GM12878 (cell line): ENCODE results near the gene KIF23. TPM values are rescaled to one million over a fixed set of nuclear protein-coding genes. Genes with fewer than 3 reads are reported as not detected.

Experiments
- ATAC-seq: fragments of 200-7000 bp; cut with Tn5 transposase; 3 replicates; pipeline ENCODE4 v1.9.1; 2020; ENCODE audit warnings: mild to moderate bottlenecking, moderate library complexity
- BruUV-seq: library from RNA; stranded (reverse); fragments of 400-500 nt; replicated peaks from 2 replicates; lab custom pipeline; 2021; lab: Mats Ljungman, UMichigan
- CTCF ChIA-PET: fragments of 300-600 bp; sonication (Branson Sonifier 250); formaldehyde crosslinking; extraction: SDS; loops from one replicate; lab custom pipeline; 2021; ENCODE audit warnings: inconsistent platforms; lab: Yijun Ruan, JAX
- POLR2A ChIA-PET: fragments of 350-600 bp; formaldehyde crosslinking; extraction: SDS; loops from one replicate; lab custom pipeline; 2021; ENCODE audit warnings: inconsistent platforms; lab: Charles Lee
- RAD21 ChIA-PET: fragments of 300-600 bp; sonication (Branson Sonifier 250); formaldehyde crosslinking; loops from one replicate; lab custom pipeline; 2023; ENCODE audit warnings: antibody characterized with exemption; ENCODE audit not compliant: unreplicated experiment; lab: Charles Lee
- SMC1A ChIA-PET: fragments of 300-600 bp; sonication (Branson Sonifier 250); formaldehyde crosslinking; loops from one replicate; lab custom pipeline; 2023; ENCODE audit not compliant: unreplicated experiment, uncharacterized antibody; lab: Charles Lee
- DNase-seq: peaks from one replicate; pipeline ENCODE4 v3.0.0-alpha.2; 2011; ENCODE audit warnings: low read depth, low spot score
- FAIRE-seq: peaks from 3 replicates; lab custom pipeline; 2011; peaks lifted over from hg19 to GRCh38; lab: Jason Lieb, UNC
- H2AFZ ChIP-seq: 2 replicates; pipeline ENCODE4 v1.6.0; 2011; ENCODE audit warnings: low read depth, low read length, control low read depth; ENCODE audit not compliant: control insufficient read depth
- H3K27ac ChIP-seq: 2 replicates; pipeline ENCODE4 v1.5.1; 2011; ENCODE audit warnings: control low read depth; ENCODE audit not compliant: control insufficient read depth, insufficient read depth
- H3K27me3 ChIP-seq, 2 experiments: replicated peaks in 1 of 2; 2 replicates each; pipeline versions ENCODE4 v1.6.0 to v1.6.1; 2011; ENCODE audit warnings: low read length in 1 of 2; ENCODE audit not compliant: control insufficient read depth in 2 of 2, insufficient read depth in 2 of 2
- H3K36me3 ChIP-seq, 2 experiments: 2 replicates each; pipeline ENCODE4 v1.5.1; 2011; ENCODE audit warnings: low read length in 1 of 2; ENCODE audit not compliant: control insufficient read depth in 2 of 2, insufficient read depth in 2 of 2
- H3K4me1 ChIP-seq: 2 replicates; pipeline ENCODE4 v1.6.1; 2011; ENCODE audit warnings: mild to moderate bottlenecking, low read length, moderate library complexity, mixed read lengths; ENCODE audit not compliant: control insufficient read depth, insufficient read depth
- H3K4me2 ChIP-seq: 2 replicates; pipeline ENCODE4 v1.6.0; 2011; ENCODE audit warnings: control low read depth; ENCODE audit not compliant: control insufficient read depth, insufficient read depth
- H3K4me3 ChIP-seq: fragments of 200-600 bp; sonication (generic); 2 replicates; pipeline ENCODE4 v1.5.1; 2016
- H3K79me2 ChIP-seq: 2 replicates; pipeline ENCODE4 v1.6.0; 2011; ENCODE audit warnings: low read length; ENCODE audit not compliant: control insufficient read depth, insufficient read depth
- H3K9ac ChIP-seq: 2 replicates; pipeline ENCODE4 v1.8.0; 2011; ENCODE audit warnings: low read length, control low read depth, mixed read lengths; ENCODE audit not compliant: control insufficient read depth, insufficient read depth
- H3K9me3 ChIP-seq: replicated peaks from 3 replicates; pipeline ENCODE4 v1.5.1; 2011; ENCODE audit warnings: mild to moderate bottlenecking, low read length; ENCODE audit not compliant: control insufficient read depth, insufficient read depth
- H4K20me1 ChIP-seq: 2 replicates; pipeline ENCODE4 v1.6.0; 2011; ENCODE audit not compliant: control insufficient read depth, insufficient read depth
- DPF2 ChIP-seq: fragments of 450-650 bp; IDR thresholded peaks from 2 replicates; pipeline ENCODE4 v1.6.1; 2017; ENCODE audit warnings: mild to moderate bottlenecking
- E2F8 ChIP-seq: fragments of 450-650 bp; IDR thresholded peaks from 2 replicates; pipeline ENCODE4 v1.6.1; 2018; ENCODE audit warnings: mild to moderate bottlenecking, low read depth, moderate library complexity; ENCODE audit not compliant: partially characterized antibody
- EED ChIP-seq: sonication (generic); IDR thresholded peaks from 2 replicates; pipeline ENCODE4 v1.6.1; 2016; ENCODE audit warnings: antibody characterized with exemption, low read depth
- ESRRA ChIP-seq: IDR thresholded peaks from 2 replicates; pipeline ENCODE4 v1.6.1; 2012; ENCODE audit warnings: mild to moderate bottlenecking, low read length, improper control_type of control experiment
- ETV6 ChIP-seq, 2 experiments: fragments of 450-650 bp in 1 of 2; IDR thresholded peaks in 1 of 2; conservative IDR thresholded peaks in 1 of 2; 2 replicates each; pipeline ENCODE4 v1.6.1; 2014; ENCODE audit warnings: antibody characterized with exemption in 1 of 2, borderline replicate concordance in 1 of 2, low read depth in 1 of 2, mild to moderate bottlenecking in 1 of 2, moderate library complexity in 1 of 2
- IKZF2 ChIP-seq, 2 experiments: fragments of 450-650 bp; IDR thresholded peaks; 2 replicates each; pipeline ENCODE4 v1.6.1; 2017; ENCODE audit warnings: mild to moderate bottlenecking in 2 of 2, moderate library complexity in 2 of 2
- POLR2AphosphoS2 ChIP-seq: IDR thresholded peaks from 2 replicates; pipeline ENCODE4 v1.6.1; 2011; ENCODE audit warnings: low read depth, mild to moderate bottlenecking, low read length, improper control_type of control experiment, moderate library complexity
- RAD21 ChIP-seq: IDR thresholded peaks from 2 replicates; pipeline ENCODE4 v1.6.1; 2011; ENCODE audit warnings: mild to moderate bottlenecking, low read depth, low read length, moderate library complexity; ENCODE audit not compliant: insufficient read depth
- RAD51 ChIP-seq: fragments of 450-650 bp; IDR thresholded peaks from 2 replicates; pipeline ENCODE4 v1.6.1; 2016; ENCODE audit warnings: moderate library complexity, mild to moderate bottlenecking, inconsistent platforms
- RFX5 ChIP-seq: IDR thresholded peaks from 2 replicates; pipeline ENCODE4 v1.6.1; 2011; ENCODE audit warnings: low read depth, low read length, improper control_type of control experiment
- SP1 ChIP-seq: IDR thresholded peaks from one replicate; pipeline ENCODE4 v1.6.1; 2011; ENCODE audit warnings: low read depth, low read length
- WRNIP1 ChIP-seq: IDR thresholded peaks from 2 replicates; pipeline ENCODE4 v1.6.1; 2011; ENCODE audit warnings: low read depth, low read length, improper control_type of control experiment, borderline replicate concordance
- ZSCAN29 ChIP-seq: fragments of 450-650 bp; IDR thresholded peaks from 2 replicates; pipeline ENCODE4 v1.6.1; 2017; ENCODE audit warnings: mild to moderate bottlenecking, moderate library complexity
- WGBS: methylation state at CpG from one replicate; pipeline ENCODE4 v1.1.6; 2016; ENCODE audit warnings: low lambda C conversion rate; ENCODE audit not compliant: insufficient replicate concordance, insufficient coverage; ENCODE audit errors: missing lambda C conversion rate; 5-methylcytosine and 5-hydroxymethylcytosine counted together
- in situ Hi-C: fragments of 300-500 bp; cut with MboI; formaldehyde crosslinking; loops from 9 replicates; pipeline ENCODE4 v1.14.3; 2018; ENCODE audit warnings: mixed read lengths
- intact Hi-C: fragments of 100-400 bp; cut with micrococcal nuclease; formaldehyde crosslinking; loops from one replicate; pipeline ENCODE4 v1.14.2; 2022; ENCODE audit not compliant: unreplicated experiment
- polyA plus RNA-seq, 11 experiments: library from polyadenylated mRNA; depleted of rRNA in 4 of 11; unstranded in 6 of 11; stranded (reverse) in 5 of 11; fragments of >200 nt; fragmentation: Nextera tagmentation in 4 of 11; fragmentation: Illumina TruSeq in 1 of 11; extraction: Ambion mirVana in 4 of 11; extraction: Trizol in 1 of 11; gene quantifications; 1 replicate in 1 of 11; 2 replicates in 10 of 11; pipeline versions ENCODE4 v1.2.1 to v1.2.3, GENCODE V29; 2011 to 2016; ENCODE audit warnings: inconsistent platforms in 2 of 11, missing spikeins in 2 of 11, low read depth in 1 of 11
- total RNA-seq, 4 experiments: library from RNA; depleted of rRNA in 3 of 4; stranded (reverse); fragments of >200 nt in 3 of 4; fragmentation: Illumina TruSeq in 1 of 4; extraction: Trizol in 1 of 4; gene quantifications; 2 replicates each; pipeline versions ENCODE4 v1.2.1 to v1.2.3, GENCODE V29; 2013 to 2021

The KIF23 gene
- total and polyA plus RNA-seq, 10 of the 15 experiments (the other 5 are each of a cell fraction or from before 2014, with no cell fraction given), result 28.0 to 62.5 (median 46.6) TPM

GRCh38 chr15:69403594-69403993, 10.6 kb upstream of the KIF23 start:
- ATAC-seq, result no peak
- no TSS peak for BruUV-seq
- no peak overlapping the region for H3K4me2 ChIP-seq
- H3K9me3 ChIP-seq, result no peaks in the 10 kb centered on the region
- SMC1A ChIA-PET, result interaction anchor here (1.1 kb wide), 1 partner anchor 9 kb away, joined by 3 read pairs; no protein-coding TSS in a partner anchor
- H3K79me2 ChIP-seq, result no peaks in the 10 kb centered on the region
- H3K27ac ChIP-seq, result no peak overlapping the region
- no peak overlapping the region for H3K4me3 ChIP-seq
- no peaks in the 10 kb centered on the region for H3K4me1 ChIP-seq
- H4K20me1 ChIP-seq, result no peaks in the 10 kb centered on the region
- WGBS, result 25% methylated on average over 4 of the region's 4 CpGs
- no peak overlapping the region for H2AFZ ChIP-seq
- TF ChIP-seq IKZF2 (IDR thresholded peaks at IDR 0.05) (no peak), WRNIP1 (no peak), DPF2 (no peak), ETV6 (conservative IDR thresholded peaks at IDR 0.05 in 1 of 2, IDR thresholded peaks at IDR 0.05 in 1 of 2; ENCODE audit: borderline replicate concordance in 1 of 2, low read depth in 1 of 2) (no peak)
- TF ChIP-seq, all 136 proteins: peak for 0
- CTCF ChIA-PET, result interaction anchor here (0.6 to 2.0 kb wide), 3 partner anchors 8 to 72 kb away, joined by 3 to 12 read pairs (median 5); no protein-coding TSS in a partner anchor
- H3K36me3 ChIP-seq, result no peaks in the 10 kb centered on the region
- RAD21 ChIA-PET, result no interaction called here
- DNase-seq (no peak), FAIRE-seq (no peak)
- H3K27me3 ChIP-seq, result 0 out of 4 replicates have a peak, but pooled peaks cover 0 to 2% of the 10 kb centered on the region in 2 experiments
- intact Hi-C loops (no loop called here), in situ Hi-C loops (no loop called here)
- no peak overlapping the region for H3K9ac ChIP-seq
- POLR2A ChIA-PET, result no interaction called here

- Histone ChIP-seq H2AFZ (no peak overlapping the region), H4K20me1 (no peaks in the 10 kb centered on the region), H3K27me3 (0 out of 4 replicates have a peak, but pooled peaks cover 0 to 2% of the 10 kb centered on the region in 2 experiments), H3K79me2 (no peaks in the 10 kb centered on the region), H3K27ac (no peak overlapping the region), H3K4me1 (no peaks in the 10 kb centered on the region), H3K4me3 (no peak overlapping the region), H3K4me2 (no peak overlapping the region), H3K9ac (no peak overlapping the region), H3K36me3 (no peaks in the 10 kb centered on the region), H3K9me3 (no peaks in the 10 kb centered on the region)
- ATAC-seq (no peak), DNase-seq (no peak), FAIRE-seq (no peak)
- intact Hi-C loops (no loop called here), in situ Hi-C loops (no loop called here)
- BruUV-seq, result no TSS peak
- ChIA-PET SMC1A (interaction anchor here (1.0 kb wide), 1 partner anchor 370 kb away, joined by 3 read pairs; no protein-coding TSS in a partner anchor), CTCF (no interaction called here), RAD21 (no interaction called here), POLR2A (no interaction called here)
- WGBS, result 38% methylated on average over 3 of the region's 3 CpGs
- no peak for TF ChIP-seq ESRRA
- no peak for TF ChIP-seq E2F8
- TF ChIP-seq EED, result no peak
- TF ChIP-seq RAD51, result no peak
- TF ChIP-seq ZSCAN29, result no peak
- TF ChIP-seq SP1, result no peak
- no peak for TF ChIP-seq POLR2AphosphoS2
- TF ChIP-seq RAD21, result no peak
- TF ChIP-seq RFX5, result no peak
These were observed 9.0 kb upstream of the KIF23 start for GRCh38 chr15:69405110-69405509.
